ENCODE results near the gene GALNT16.

GALNT16 gene

DNA sequence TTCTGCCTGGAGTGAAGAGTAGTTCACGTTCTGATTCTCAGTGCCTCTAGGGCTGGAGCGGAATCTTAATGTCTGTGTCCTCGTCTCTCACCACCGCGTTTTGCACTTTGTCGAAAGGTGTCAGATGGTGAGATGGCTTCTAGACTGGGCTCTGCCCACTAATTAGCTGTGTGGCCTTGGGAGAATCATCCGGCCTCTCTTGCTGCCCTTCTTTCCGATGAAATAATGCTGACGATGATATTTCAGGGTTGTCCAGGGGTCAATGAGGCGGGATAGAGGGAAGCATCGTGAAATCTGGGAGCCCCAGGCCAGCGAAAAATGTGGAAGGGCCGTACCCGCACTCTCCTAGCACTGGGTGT, 811 bp upstream of the GALNT16 start:
- peak overlapping the region; percentile 55; the same call in 1 of the 2 replicates for H3K4me3 ChIP-seq (ENCODE audit: low read depth, low read length)
- TF ChIP-seq, protein P1, sequence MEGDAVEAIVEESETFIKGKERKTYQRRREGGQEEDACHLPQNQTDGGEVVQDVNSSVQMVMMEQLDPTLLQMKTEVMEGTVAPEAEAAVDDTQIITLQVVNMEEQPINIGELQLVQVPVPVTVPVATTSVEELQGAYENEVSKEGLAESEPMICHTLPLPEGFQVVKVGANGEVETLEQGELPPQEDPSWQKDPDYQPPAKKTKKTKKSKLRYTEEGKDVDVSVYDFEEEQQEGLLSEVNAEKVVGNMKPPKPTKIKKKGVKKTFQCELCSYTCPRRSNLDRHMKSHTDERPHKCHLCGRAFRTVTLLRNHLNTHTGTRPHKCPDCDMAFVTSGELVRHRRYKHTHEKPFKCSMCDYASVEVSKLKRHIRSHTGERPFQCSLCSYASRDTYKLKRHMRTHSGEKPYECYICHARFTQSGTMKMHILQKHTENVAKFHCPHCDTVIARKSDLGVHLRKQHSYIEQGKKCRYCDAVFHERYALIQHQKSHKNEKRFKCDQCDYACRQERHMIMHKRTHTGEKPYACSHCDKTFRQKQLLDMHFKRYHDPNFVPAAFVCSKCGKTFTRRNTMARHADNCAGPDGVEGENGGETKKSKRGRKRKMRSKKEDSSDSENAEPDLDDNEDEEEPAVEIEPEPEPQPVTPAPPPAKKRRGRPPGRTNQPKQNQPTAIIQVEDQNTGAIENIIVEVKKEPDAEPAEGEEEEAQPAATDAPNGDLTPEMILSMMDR (IDR thresholded peaks at IDR 0.05; ENCODE audit: low read depth, low read length), result no peak

DNA sequence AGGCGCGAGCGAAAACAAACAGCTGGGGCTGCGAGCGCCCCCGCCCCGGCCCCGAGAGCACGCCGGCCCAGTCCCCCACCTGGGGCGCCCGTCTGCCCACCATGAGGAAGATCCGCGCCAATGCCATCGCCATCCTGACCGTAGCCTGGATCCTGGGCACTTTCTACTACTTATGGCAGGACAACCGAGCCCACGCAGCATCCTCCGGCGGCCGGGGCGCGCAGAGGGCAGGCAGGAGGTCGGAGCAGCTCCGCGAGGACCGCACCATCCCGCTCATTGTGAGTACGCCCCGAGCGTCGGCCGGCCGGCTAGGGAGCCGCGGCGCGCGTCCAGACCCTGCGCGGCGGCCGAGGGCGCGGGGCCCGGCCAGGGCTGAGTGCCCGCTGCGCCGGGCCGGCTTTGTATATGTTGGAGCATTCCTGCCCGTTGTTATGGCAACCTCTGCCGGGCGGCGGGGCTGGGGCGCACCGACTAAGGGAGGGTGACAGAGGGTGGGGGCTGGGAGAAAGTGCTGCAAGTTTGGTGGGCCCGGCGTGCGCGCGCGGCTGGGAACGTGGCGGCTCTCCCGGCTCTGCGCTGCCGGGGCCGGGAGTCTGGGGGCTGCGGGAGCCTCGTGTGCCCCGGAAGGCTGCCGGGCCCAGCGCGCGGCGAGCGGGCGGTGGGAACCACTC, 367 bp downstream of the GALNT16 start:
- peak overlapping the region; percentile 55 for H3K4me3 ChIP-seq (ENCODE audit: low read depth, low read length)
- TF ChIP-seq, protein P1 (IDR thresholded peaks at IDR 0.05; ENCODE audit: low read depth, low read length), result no peak

DNA sequence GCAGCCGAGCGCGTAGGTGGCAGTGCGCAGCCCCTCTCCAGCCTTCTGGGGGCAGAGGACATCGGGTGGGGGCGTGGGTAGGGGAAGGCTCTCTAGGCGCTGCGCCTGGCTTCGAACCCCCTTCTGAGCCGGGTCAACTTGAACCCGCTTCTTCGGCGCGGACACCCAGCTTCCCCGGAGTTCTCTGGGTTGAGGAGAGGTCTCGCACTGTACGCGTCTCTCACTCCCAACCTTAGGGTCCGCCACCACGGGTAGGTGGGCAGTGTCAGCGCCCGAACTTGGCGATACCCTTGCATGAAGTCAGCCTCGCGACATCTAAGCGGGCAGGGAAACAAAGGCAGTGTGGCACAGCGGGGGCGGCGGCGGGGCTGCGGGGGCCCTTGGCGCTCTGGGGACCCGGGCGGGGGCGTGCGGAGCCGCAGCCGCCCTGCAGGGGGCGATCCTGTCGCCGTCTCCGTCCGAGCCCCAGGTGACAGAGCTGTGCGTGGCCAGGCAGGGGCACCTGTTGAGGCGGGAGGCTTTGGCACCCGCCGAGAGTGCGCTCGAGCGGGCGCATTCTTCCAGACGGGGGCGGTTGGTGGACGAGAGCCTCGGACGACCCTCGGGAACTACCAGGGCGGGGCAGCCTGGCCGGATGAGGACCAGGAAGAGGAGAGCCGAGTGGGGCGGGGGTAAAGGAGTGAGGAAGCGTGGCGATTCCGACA, 1.1 kb downstream of the GALNT16 start:
- TF ChIP-seq, protein P1 (IDR thresholded peaks at IDR 0.05; ENCODE audit: low read depth, low read length), result peak; percentile 39; the same call in 1 of the 2 replicates
- peak overlapping the region; percentile 55 for H3K4me3 ChIP-seq (ENCODE audit: low read depth, low read length)

DNA sequence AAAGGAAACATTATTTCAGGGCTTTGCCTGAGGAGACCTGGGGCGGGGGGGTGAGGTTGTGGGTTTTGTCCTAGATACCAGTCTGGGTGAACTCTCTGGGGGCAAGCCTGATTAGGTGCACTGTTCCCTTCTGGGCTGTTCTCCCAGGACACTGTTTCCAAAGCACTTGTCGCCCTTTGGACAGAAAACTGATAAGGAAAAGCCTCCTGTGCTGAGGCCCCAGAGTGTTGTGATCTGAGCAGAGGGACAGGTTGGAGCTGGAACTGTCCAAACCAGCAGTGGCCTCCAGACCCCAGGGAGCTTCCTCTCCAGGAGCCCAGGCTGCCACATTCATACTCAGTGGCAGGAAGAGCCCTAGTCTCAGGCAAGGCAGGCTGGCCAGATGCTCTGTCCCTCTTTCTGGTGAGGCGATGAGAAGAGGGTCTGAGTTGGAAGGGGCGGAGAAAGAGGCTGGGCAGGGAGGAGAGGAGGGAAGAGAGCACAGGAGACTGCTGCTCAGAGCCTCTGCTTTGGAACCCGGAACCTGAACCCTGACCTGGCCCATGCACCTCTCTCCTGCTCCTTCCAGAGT, 1.9 kb downstream of the GALNT16 start:
- H3K4me3 ChIP-seq (ENCODE audit: low read depth, low read length), result no peak overlapping the region
- TF ChIP-seq, protein P1 (IDR thresholded peaks at IDR 0.05; ENCODE audit: low read depth, low read length), result no peak

DNA sequence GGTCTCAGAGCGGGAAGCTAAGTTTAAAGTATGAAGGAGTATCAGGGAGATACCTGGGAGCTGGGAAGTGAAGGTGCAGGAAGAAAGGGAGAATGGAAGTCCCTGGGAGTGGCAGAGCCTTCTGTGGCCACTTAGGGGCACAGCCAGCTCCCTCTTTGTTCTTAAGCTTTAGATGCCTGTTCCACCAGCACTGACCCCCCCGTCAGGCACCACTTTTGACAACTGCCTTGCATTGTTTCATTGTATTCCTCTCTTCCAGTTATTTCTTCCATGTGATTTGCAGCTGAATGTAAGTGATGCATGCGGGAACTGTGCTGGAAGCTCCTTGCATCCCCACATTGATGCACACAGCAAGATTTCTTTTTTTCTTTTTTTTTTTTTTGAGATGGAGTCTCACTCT, 2.6 kb downstream of the GALNT16 start:
- TF ChIP-seq, protein P1 (IDR thresholded peaks at IDR 0.05; ENCODE audit: low read depth, low read length), result no peak
- no peak overlapping the region for H3K4me3 ChIP-seq (ENCODE audit: low read depth, low read length)

DNA sequence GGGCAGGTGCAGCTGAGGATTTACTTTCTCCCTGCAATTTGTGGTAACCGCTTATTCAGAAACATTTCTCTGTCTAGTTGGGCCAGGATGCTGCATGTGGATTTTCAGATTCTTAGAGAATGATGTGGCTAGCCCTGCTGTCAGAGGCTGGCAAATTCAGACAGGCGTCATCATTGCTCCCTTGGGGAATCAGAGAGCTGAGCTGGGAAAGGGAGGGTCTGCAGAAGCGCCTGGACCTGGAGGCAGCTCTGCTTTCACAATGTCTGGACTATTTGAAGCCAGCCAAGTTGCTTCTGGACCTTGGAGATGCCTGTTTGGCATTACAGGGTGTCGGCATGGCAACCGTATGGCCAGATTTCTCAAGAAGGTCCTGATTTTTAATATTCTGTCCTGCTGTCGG, 3.4 kb downstream of the GALNT16 start:
- H3K4me3 ChIP-seq (ENCODE audit: low read depth, low read length), result no peak overlapping the region
- TF ChIP-seq, protein P1 (IDR thresholded peaks at IDR 0.05; ENCODE audit: low read depth, low read length), result no peak

DNA sequence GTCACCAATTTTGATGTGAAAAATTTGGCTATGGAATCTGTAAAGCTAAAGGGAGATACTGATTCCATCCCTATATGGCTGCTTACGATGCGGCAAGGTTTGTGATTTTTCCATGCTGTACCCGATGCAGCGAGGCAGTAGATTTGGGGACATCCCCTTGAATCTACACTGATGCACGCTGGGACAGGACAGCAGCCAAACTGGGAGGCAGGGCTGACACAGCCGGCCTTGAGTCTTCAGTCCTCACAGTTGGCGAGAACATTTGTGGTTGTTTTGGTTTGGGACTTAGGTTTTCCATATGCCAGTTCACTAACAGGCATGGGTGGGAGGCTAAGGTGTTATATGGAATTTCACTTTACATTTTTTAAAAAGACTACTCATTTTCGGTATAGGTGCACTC, 3.8 kb downstream of the GALNT16 start:
- TF ChIP-seq, protein P1 (IDR thresholded peaks at IDR 0.05; ENCODE audit: low read depth, low read length), result no peak
- H3K4me3 ChIP-seq (ENCODE audit: low read depth, low read length), result no peak overlapping the region

All from WI38 (cell line).